Ectodermal cell (in vitro differentiated cells): Measurements from ENCODE around the gene CACTIN. TPM values are rescaled to one million over a fixed set of nuclear protein-coding genes. Genes with fewer than 3 reads are reported as not detected.

Experiments used
- H3K27ac ChIP-seq: 2 replicates; pipeline ENCODE4 v1.7.0; 2013; ENCODE audit warnings: mild to moderate bottlenecking, low read depth, low read length; ENCODE audit not compliant: insufficient read depth, poor library complexity, severe bottlenecking
- H3K27me3 ChIP-seq: 2 replicates; pipeline ENCODE4 v1.7.0; 2013; ENCODE audit warnings: mild to moderate bottlenecking, low read length; ENCODE audit not compliant: insufficient read depth, control insufficient read depth, poor library complexity, severe bottlenecking
- H3K36me3 ChIP-seq: one replicate; pipeline ENCODE4 v1.7.0; 2013; ENCODE audit warnings: low read length; ENCODE audit not compliant: control insufficient read depth, insufficient read depth
- H3K4me1 ChIP-seq: one replicate; pipeline ENCODE4 v1.7.0; 2013; ENCODE audit warnings: low read length; ENCODE audit not compliant: control insufficient read depth, insufficient read depth
- H3K4me3 ChIP-seq: 2 replicates; pipeline ENCODE4 v1.7.0; 2013; ENCODE audit warnings: low read depth, low read length, control low read depth; ENCODE audit not compliant: insufficient read depth
- H3K9me3 ChIP-seq: 2 replicates; pipeline ENCODE4 v1.7.0; 2013; ENCODE audit warnings: mild to moderate bottlenecking, low read length, moderate library complexity; ENCODE audit not compliant: control insufficient read depth
- WGBS, 2 experiments: methylation state at CpG; one replicate each; pipeline ENCODE4 v1.1.7; 2013; ENCODE audit warnings: missing lambda C conversion rate in 2 of 2; 5-methylcytosine and 5-hydroxymethylcytosine counted together
- polyA plus RNA-seq, 4 experiments: library from polyadenylated mRNA; stranded (reverse); fragments of 50-300 nt; gene quantifications; one replicate each; pipeline ENCODE4 v1.2.3, GENCODE V29; 2013

The CACTIN gene
- polyA plus RNA-seq (2013, experiment 1 of 4): 32.3 TPM
- polyA plus RNA-seq (2013, experiment 2 of 4): 32.3 TPM
- polyA plus RNA-seq (2013, experiment 3 of 4): 27.7 TPM
- 30.8 TPM for polyA plus RNA-seq (2013, experiment 4 of 4)

GRCh38 chr19:3626473-3627350 is at the start of gene CACTIN:
Gene CACTIN, minus strand, starts transcription at chr19:3626790. Its CDS starts 28 bp downstream, at chr19:3626762.
- Histone ChIP-seq H3K27me3 (no peaks in the 10 kb centered on the region), H3K27ac (peak within 1 kb of the TSS; percentile 89), H3K36me3 (no peaks in the 10 kb centered on the region), H3K4me1 (peaks cover 4% of the 10 kb centered on the region), H3K4me3 (peak within 1 kb of the TSS; percentile 62), H3K9me3 (no peaks in the 10 kb centered on the region)
- WGBS, 2 experiments: 0 to 1% methylated on average over 80 of the region's 80 CpGs

- no peak overlapping the region for H3K27ac ChIP-seq
- 95% methylated on average over 13 of the region's 13 CpGs for WGBS, 2 experiments
- no peaks in the 10 kb centered on the region for H3K36me3 ChIP-seq
These were observed 48.4 kb upstream of the CACTIN start for GRCh38 chr19:3674784-3675543.

GRCh38 chr19:3673506-3674439 is 47.2 kb upstream of the CACTIN start:
- H3K4me1 ChIP-seq: peaks cover 38% of the 10 kb centered on the region
- H3K4me3 ChIP-seq: no peak overlapping the region
- H3K9me3 ChIP-seq: no peaks in the 10 kb centered on the region
- no peak overlapping the region for H3K27ac ChIP-seq
- WGBS, 2 experiments: 94 to 96% methylated on average over 34 of the region's 34 CpGs
- H3K27me3 ChIP-seq: no peaks in the 10 kb centered on the region
- no peaks in the 10 kb centered on the region for H3K36me3 ChIP-seq

More at GRCh38 chr19:3674784-3675543, 48.4 kb upstream of the CACTIN start:
- H3K4me3 ChIP-seq: no peak overlapping the region
- H3K9me3 ChIP-seq: no peaks in the 10 kb centered on the region
- no peaks in the 10 kb centered on the region for H3K27me3 ChIP-seq
- peaks cover 26% of the 10 kb centered on the region for H3K4me1 ChIP-seq

- WGBS, 2 experiments: 81 to 82% methylated on average over 13 of the region's 13 CpGs
- Histone ChIP-seq H3K4me3 (no peak overlapping the region), H3K27ac (no peak overlapping the region), H3K36me3 (no peaks in the 10 kb centered on the region), H3K4me1 (peaks cover 46% of the 10 kb centered on the region), H3K9me3 (no peaks in the 10 kb centered on the region), H3K27me3 (no peaks in the 10 kb centered on the region)
These were observed 46.4 kb upstream of the CACTIN start for GRCh38 chr19:3672993-3673392.

- Histone ChIP-seq H3K36me3 (no peaks in the 10 kb centered on the region), H3K4me1 (peaks cover 46% of the 10 kb centered on the region), H3K4me3 (no peak overlapping the region), H3K9me3 (no peaks in the 10 kb centered on the region), H3K27ac (peak overlapping the region; percentile 16), H3K27me3 (no peaks in the 10 kb centered on the region)
- WGBS, 2 experiments: 93 to 94% methylated on average over 8 of the region's 8 CpGs
These were observed 46.0 kb upstream of the CACTIN start for GRCh38 chr19:3672575-3672948.

- H3K4me1 ChIP-seq: peaks cover 46% of the 10 kb centered on the region
- no peaks in the 10 kb centered on the region for H3K27me3 ChIP-seq
- no peak overlapping the region for H3K27ac ChIP-seq
- no peaks in the 10 kb centered on the region for H3K9me3 ChIP-seq
- no peaks in the 10 kb centered on the region for H3K36me3 ChIP-seq
- 58 to 65% methylated on average over 40 of the region's 40 CpGs for WGBS, 2 experiments
- no peak overlapping the region for H3K4me3 ChIP-seq
These were observed 45.3 kb upstream of the CACTIN start for GRCh38 chr19:3671680-3672574.

GRCh38 chr19:3670796-3671679 is 44.4 kb upstream of the CACTIN start:
- H3K4me3 ChIP-seq: no peak overlapping the region
- H3K27ac ChIP-seq: peak overlapping the region; percentile 55
- WGBS, 2 experiments: 81% methylated on average over 45 of the region's 45 CpGs
- peaks cover 46% of the 10 kb centered on the region for H3K4me1 ChIP-seq
- no peaks in the 10 kb centered on the region for H3K27me3 ChIP-seq
- H3K9me3 ChIP-seq: no peaks in the 10 kb centered on the region
- H3K36me3 ChIP-seq: no peaks in the 10 kb centered on the region

GRCh38 chr19:3669947-3670795 is 43.6 kb upstream of the CACTIN start:
- Histone ChIP-seq H3K4me3 (no peak overlapping the region), H3K27me3 (no peaks in the 10 kb centered on the region), H3K36me3 (no peaks in the 10 kb centered on the region), H3K9me3 (no peaks in the 10 kb centered on the region), H3K27ac (peak overlapping the region; percentile 55), H3K4me1 (peaks cover 46% of the 10 kb centered on the region)
- 65 to 67% methylated on average over 33 of the region's 33 CpGs for whole genome bisulfite sequencing, 2 experiments
